K562 (cell line): ENCODE data around the gene JUND. TPM values are rescaled to one million over a fixed set of nuclear protein-coding genes. Genes with fewer than 3 reads are reported as not detected.

Experiments
- ARID4B ChIP-seq: sonication (generic); formaldehyde crosslinking; IDR thresholded peaks from 2 replicates; pipeline ENCODE4 v1.8.0; 2022; ENCODE audit warnings: mild to moderate bottlenecking, missing genetic modification reagents
- BRCA1 ChIP-seq, 2 experiments: fragments of 450-650 bp in 1 of 2; sonication (generic) in 1 of 2; formaldehyde crosslinking in 1 of 2; IDR thresholded peaks; 2 replicates each; pipeline versions ENCODE4 v1.5.0 to v1.6.1; 2017 to 2020; ENCODE audit warnings: mild to moderate bottlenecking in 1 of 2, missing genetic modification reagents in 1 of 2
- CEBPG ChIP-seq, 3 experiments: fragments of 200-800 bp in 1 of 3; sonication (Bioruptor generic) in 1 of 3; sonication (generic) in 1 of 3; formaldehyde crosslinking in 1 of 3; IDR thresholded peaks in 2 of 3; conservative IDR thresholded peaks in 1 of 3; 2 replicates each; pipeline versions ENCODE4 v1.6.1 to v1.8.0; 2016 to 2022; ENCODE audit warnings: missing compliant biosample characterization in 2 of 3, missing genetic modification characterization in 2 of 3, mild to moderate bottlenecking in 1 of 3, missing genetic modification reagents in 1 of 3
- KDM1A ChIP-seq, 2 experiments: fragments of 450-650 bp; IDR thresholded peaks; 2 replicates each; pipeline ENCODE4 v1.6.1; 2016; ENCODE audit warnings: mild to moderate bottlenecking in 2 of 2
- SMAD2 ChIP-seq: fragments of 150-350 bp; IDR thresholded peaks from 2 replicates; pipeline ENCODE4 v1.6.1; 2014; ENCODE audit warnings: low read depth, mild to moderate bottlenecking, low read length
- TAF15 ChIP-seq: fragments of 200-400 bp; formaldehyde crosslinking; IDR thresholded peaks from 2 replicates; pipeline ENCODE4 v1.6.1; 2017; ENCODE audit warnings: mild to moderate bottlenecking, low read depth, low read length, moderate library complexity
- TRIM24 ChIP-seq, 2 experiments: fragments of 450-650 bp; IDR thresholded peaks; 2 replicates each; pipeline ENCODE4 v1.6.1; 2016
- ZBTB9 ChIP-seq: fragments of 450-650 bp; formaldehyde crosslinking; IDR thresholded peaks from 2 replicates; pipeline ENCODE4 v1.4.0; 2020; ENCODE audit warnings: mild to moderate bottlenecking, moderate library complexity
- ZNF175 ChIP-seq: fragments of 200-800 bp; sonication (Bioruptor generic); IDR thresholded peaks from 2 replicates; pipeline ENCODE4 v1.6.1; 2016; ENCODE audit warnings: low read depth, mild to moderate bottlenecking, missing genetic modification characterization, missing compliant biosample characterization
- ZNF232 ChIP-seq: sonication (generic); formaldehyde crosslinking; IDR thresholded peaks from 2 replicates; pipeline ENCODE4 v1.8.0; 2022; ENCODE audit warnings: mild to moderate bottlenecking, missing genetic modification reagents
- ZNF699 ChIP-seq: fragments of 250-450 bp; sonication (Bioruptor Pico); IDR thresholded peaks from 2 replicates; pipeline ENCODE4 v1.8.0; 2021; ENCODE audit warnings: mild to moderate bottlenecking, moderate library complexity; ENCODE audit not compliant: insufficient replicate concordance
- ZNF764 ChIP-seq: fragments of 250-450 bp; sonication (Bioruptor Pico); IDR thresholded peaks from 2 replicates; pipeline ENCODE4 v1.4.0; 2020; ENCODE audit warnings: low read depth, mild to moderate bottlenecking, moderate library complexity
- ZSCAN32 ChIP-seq: fragments of 450-650 bp; formaldehyde crosslinking; IDR thresholded peaks from 2 replicates; pipeline ENCODE4 v1.4.0; 2020; ENCODE audit warnings: mild to moderate bottlenecking, moderate library complexity
- polyA plus RNA-seq, 8 experiments: library from polyadenylated mRNA; depleted of rRNA in 4 of 8; stranded (reverse) in 5 of 8; unstranded in 3 of 8; fragments of >200 nt; fragmentation: Nextera tagmentation in 2 of 8; fragmentation: Illumina TruSeq in 1 of 8; extraction: Ambion mirVana in 2 of 8; extraction: Trizol in 1 of 8; gene quantifications; 2 replicates each; pipeline versions ENCODE4 v1.2.1 to v1.2.3, GENCODE V29; 2011 to 2014; ENCODE audit warnings: inconsistent platforms in 1 of 8, missing spikeins in 1 of 8
- total RNA-seq, 7 experiments: library from RNA; depleted of rRNA in 6 of 7; stranded (reverse); fragments of >200 nt in 6 of 7; fragmentation: Illumina TruSeq in 2 of 7; extraction: Trizol in 2 of 7; gene quantifications; 2 replicates each; pipeline versions ENCODE4 v1.2.1 to v1.2.3, GENCODE V29; 2011 to 2021; ENCODE audit warnings: low replicate concordance in 1 of 7
- TF ChIP-seq, protein P1 (sequence below): fragments of 450-650 bp; IDR thresholded peaks from 2 replicates; pipeline ENCODE4 v1.6.1; 2016
- TF ChIP-seq, protein P2 (sequence below): sonication (generic); formaldehyde crosslinking; IDR thresholded peaks from 2 replicates; pipeline ENCODE4 v1.8.0; 2022; ENCODE audit warnings: mild to moderate bottlenecking, missing genetic modification reagents
- TF ChIP-seq, protein P3 (sequence below): fragments of 450-650 bp; formaldehyde crosslinking; IDR thresholded peaks from 2 replicates; pipeline ENCODE4 v1.4.0; 2022; ENCODE audit warnings: missing genetic modification characterization

Gene JUND
- total and polyA plus RNA-seq, 9 of the 15 experiments (the other 6 are each of a cell fraction or from before 2014, with no cell fraction given): 6.4 to 286 (median 42.3) TPM

DNA sequence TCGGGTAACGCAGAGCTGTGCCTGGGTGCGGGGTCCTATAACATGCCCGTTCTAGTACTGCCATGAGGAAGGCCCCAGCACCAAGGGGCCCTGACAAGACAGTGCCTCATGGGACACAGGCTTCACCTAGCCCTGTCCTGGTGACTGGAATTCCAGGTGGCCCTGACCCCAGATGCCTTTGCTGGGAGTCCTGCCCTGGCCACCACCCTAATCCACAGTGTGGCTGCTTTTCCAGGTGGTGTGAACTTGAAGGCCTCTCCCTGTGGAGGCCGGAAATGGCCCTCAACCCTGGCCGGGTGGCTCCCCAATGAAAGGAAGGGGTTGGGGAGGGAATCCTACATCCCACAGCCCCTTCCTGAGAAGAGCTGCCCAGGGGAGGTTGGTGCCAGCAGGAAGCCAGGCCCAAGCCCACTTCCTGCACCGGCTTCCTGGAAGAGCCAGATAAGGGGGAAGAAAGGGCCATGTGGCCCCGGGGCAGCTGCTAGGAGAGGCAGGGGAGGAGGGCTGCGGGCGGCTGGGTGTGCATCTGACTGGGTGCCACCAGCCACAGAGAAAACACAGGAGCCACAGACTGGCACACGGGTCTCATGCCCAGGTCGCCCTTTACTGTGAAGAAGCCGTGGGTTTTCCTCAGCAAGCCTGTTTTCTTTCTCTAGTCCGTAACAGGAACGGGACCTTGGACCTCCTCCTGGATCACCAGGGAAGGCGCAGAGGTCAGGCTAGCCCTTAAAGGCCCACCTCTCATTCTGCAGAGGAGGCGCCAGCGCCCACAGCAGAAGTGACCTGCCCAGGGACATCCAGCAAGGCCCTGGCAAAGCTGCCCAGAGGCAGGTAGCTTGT lies 36.8 kb upstream of the JUND start (continued):
- TF ChIP-seq BRCA1 (IDR thresholded peaks at IDR 0.05) (no peak), BRCA1 (CRISPR knock-in tag; IDR thresholded peaks at IDR 0.05) (no peak), ZNF764 (CRISPR knock-in tag) (no peak), ARID4B (peak; percentile 60; the same call in 1 of the 2 replicates), ZNF232 (CRISPR knock-in tag) (no peak), SMAD2 (no peak), CEBPG (CRISPR knock-in tag; IDR thresholded peaks at IDR 0.05) (no peak), CEBPG (tag; conservative IDR thresholded peaks at IDR 0.05 in 1 of 2, IDR thresholded peaks at IDR 0.05 in 1 of 2) (no peak), TRIM24 (IDR thresholded peaks at IDR 0.05) (peak; percentile 21 to 34; a peak in 1 of 4 replicates), KDM1A (IDR thresholded peaks at IDR 0.05) (no peak), ZNF175 (CRISPR knock-in tag) (peak; percentile 62), ZSCAN32 (CRISPR knock-in tag) (no peak), TAF15 (no peak), ZNF699 (CRISPR knock-in tag) (no peak), ZBTB9 (peak; percentile 88)
- TF ChIP-seq, protein P1, sequence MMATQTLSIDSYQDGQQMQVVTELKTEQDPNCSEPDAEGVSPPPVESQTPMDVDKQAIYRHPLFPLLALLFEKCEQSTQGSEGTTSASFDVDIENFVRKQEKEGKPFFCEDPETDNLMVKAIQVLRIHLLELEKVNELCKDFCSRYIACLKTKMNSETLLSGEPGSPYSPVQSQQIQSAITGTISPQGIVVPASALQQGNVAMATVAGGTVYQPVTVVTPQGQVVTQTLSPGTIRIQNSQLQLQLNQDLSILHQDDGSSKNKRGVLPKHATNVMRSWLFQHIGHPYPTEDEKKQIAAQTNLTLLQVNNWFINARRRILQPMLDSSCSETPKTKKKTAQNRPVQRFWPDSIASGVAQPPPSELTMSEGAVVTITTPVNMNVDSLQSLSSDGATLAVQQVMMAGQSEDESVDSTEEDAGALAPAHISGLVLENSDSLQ: no peak
- TF ChIP-seq, protein P2, sequence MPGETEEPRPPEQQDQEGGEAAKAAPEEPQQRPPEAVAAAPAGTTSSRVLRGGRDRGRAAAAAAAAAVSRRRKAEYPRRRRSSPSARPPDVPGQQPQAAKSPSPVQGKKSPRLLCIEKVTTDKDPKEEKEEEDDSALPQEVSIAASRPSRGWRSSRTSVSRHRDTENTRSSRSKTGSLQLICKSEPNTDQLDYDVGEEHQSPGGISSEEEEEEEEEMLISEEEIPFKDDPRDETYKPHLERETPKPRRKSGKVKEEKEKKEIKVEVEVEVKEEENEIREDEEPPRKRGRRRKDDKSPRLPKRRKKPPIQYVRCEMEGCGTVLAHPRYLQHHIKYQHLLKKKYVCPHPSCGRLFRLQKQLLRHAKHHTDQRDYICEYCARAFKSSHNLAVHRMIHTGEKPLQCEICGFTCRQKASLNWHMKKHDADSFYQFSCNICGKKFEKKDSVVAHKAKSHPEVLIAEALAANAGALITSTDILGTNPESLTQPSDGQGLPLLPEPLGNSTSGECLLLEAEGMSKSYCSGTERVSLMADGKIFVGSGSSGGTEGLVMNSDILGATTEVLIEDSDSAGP: no peak
- TF ChIP-seq, protein P3, sequence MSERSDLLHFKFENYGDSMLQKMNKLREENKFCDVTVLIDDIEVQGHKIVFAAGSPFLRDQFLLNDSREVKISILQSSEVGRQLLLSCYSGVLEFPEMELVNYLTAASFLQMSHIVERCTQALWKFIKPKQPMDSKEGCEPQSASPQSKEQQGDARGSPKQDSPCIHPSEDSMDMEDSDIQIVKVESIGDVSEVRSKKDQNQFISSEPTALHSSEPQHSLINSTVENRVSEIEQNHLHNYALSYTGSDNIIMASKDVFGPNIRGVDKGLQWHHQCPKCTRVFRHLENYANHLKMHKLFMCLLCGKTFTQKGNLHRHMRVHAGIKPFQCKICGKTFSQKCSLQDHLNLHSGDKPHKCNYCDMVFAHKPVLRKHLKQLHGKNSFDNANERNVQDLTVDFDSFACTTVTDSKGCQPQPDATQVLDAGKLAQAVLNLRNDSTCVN: no peak
